GM21529 (cell line): Measurements from ENCODE around the gene DEDD.

Experiments
- ATAC-seq: cut with Tn5 transposase; IDR thresholded peaks from one replicate; pipeline ENCODE4 v1.9.1; 2021; ENCODE audit not compliant: unreplicated experiment

Gene DEDD

GRCh38 chr1:161076410-161076809 lies 56.1 kb downstream of the DEDD start:
- no peak for ATAC-seq

GRCh38 chr1:161074676-161075368 lies 57.6 kb downstream of the DEDD start:
- ATAC-seq, result no peak

- no peak for ATAC-seq
Observed at GRCh38 chr1:161073474-161074121, 58.9 kb downstream of the DEDD start.

GRCh38 chr1:161072751-161073449 lies 59.6 kb downstream of the DEDD start:
- ATAC-seq, result no peak

GRCh38 chr1:161071886-161072371 lies 60.5 kb downstream of the DEDD start:
- ATAC-seq, result no peak
